ENCODE data around the gene NHSL2.

The NHSL2 gene

DNA sequence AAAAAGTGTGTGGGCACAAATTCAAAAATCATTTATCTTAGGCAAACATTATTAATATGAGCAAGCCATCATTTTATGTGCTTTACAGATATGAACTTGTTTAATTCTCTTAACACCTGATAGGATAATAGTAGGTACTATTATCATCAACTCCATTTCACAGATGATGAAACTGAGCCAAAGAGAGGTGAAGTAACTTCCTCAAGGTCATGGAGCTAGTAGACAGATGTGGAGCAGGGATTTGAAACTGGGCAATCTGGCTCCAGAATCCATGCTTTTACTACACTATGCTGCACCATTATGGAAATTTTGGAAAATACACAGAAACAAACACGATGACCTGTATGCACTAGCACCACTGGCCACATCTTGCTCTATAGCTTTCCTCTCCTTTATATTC, 269.9 kb downstream of the NHSL2 start:
- Histone ChIP-seq H3K36me3 (ENCODE audit: insufficient read depth, insufficient read length, low read length) (peaks cover 13% of the 10 kb centered on the region), H3K9ac (ENCODE audit: insufficient read length, low read depth) (peak overlapping the region; percentile 59), H3K9me3 (ENCODE audit: insufficient read depth, low read length) (no peaks in the 10 kb centered on the region; the same call in 1 of the 2 replicates), H3K4me1 (ENCODE audit: insufficient read depth, insufficient read length) (peaks cover 3% of the 10 kb centered on the region), H3K27me3 (ENCODE audit: insufficient read depth, insufficient read length) (no peaks in the 10 kb centered on the region), H3K4me3 (ENCODE audit: insufficient read length, low read depth) (peak overlapping the region; percentile 98)
- no peak for DNase-seq (ENCODE audit: low read depth, low spot score)
- no peak for TF ChIP-seq YY1 (IDR thresholded peaks at IDR 0.05; ENCODE audit: insufficient read depth, insufficient read length)
- TF ChIP-seq SUZ12 (IDR thresholded peaks at IDR 0.05; ENCODE audit: extremely low read depth, insufficient read depth, insufficient read length), result no peak
- TF ChIP-seq ZNF274 (IDR thresholded peaks at IDR 0.05; ENCODE audit: low read depth, low read length), result no peak

DNA sequence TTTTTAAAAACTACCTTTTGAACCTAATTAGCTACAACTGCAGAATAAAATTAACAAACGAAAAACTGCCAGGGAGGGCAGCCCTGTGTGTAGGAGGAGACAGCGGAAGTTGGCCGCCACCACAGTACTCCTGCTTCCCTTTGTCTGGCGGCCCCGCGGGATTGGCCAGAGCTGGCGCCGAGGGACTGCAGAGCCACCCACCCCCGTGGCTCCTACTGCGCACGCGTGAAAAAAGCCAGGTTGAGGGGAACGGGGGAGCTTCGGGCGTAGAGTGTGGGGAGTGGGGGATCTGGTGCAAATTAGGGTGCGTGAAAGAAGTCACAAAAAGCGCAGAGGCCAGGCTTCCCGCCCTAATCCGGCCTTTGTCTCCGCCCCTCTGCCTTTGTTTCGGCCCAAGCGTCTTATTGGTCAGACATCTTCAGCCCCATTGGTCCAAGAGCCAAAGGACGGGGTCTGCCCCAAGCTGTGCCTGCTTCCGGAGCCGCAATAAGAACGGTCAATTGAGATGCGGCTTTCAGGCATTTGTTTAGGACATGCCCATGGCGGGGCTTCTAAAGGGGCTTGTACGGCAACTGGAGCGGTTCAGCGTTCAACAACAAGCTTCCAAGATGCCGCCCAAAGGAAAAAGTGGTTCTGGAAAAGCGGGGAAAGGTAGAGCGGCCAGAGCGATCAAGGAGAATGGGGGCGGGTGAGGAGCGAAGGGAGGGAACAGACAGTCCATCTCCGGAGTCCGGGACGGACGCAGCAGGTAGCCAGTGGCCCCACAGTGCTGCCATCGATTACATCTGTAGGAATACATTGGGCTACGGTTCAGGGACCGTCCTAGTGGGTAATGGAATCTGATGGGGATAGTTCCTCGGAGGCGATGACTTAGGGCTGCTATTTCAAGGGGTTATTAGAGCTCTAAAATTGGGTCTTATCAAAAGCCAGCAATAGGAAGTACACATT, 270.8 kb downstream of the NHSL2 start, which contains the start of gene PIN4:
Gene PIN4 (plus strand): TSS at position 580 of the 948 bp plus-strand sequence. CDS start 29 bp downstream, at position 609.
- Histone ChIP-seq H3K4me3 (ENCODE audit: insufficient read length, low read depth) (peak within 1 kb of the TSS; percentile 98), H3K27me3 (ENCODE audit: insufficient read depth, insufficient read length) (no peaks in the 10 kb centered on the region), H3K4me1 (ENCODE audit: insufficient read depth, insufficient read length) (peaks cover 3% of the 10 kb centered on the region), H3K9me3 (ENCODE audit: insufficient read depth, low read length) (no peaks in the 10 kb centered on the region; the same call in 1 of the 2 replicates), H3K9ac (ENCODE audit: insufficient read length, low read depth) (peak within 1 kb of the TSS; percentile 95), H3K36me3 (ENCODE audit: insufficient read depth, insufficient read length, low read length) (peaks cover 21% of the 10 kb centered on the region)
- no peak for TF ChIP-seq YY1 (IDR thresholded peaks at IDR 0.05; ENCODE audit: insufficient read depth, insufficient read length)
- TF ChIP-seq SUZ12 (IDR thresholded peaks at IDR 0.05; ENCODE audit: extremely low read depth, insufficient read depth, insufficient read length), result no peak
- TF ChIP-seq ZNF274 (IDR thresholded peaks at IDR 0.05; ENCODE audit: low read depth, low read length), result no peak
- peak; percentile 96 for DNase-seq (ENCODE audit: low read depth, low spot score)

DNA sequence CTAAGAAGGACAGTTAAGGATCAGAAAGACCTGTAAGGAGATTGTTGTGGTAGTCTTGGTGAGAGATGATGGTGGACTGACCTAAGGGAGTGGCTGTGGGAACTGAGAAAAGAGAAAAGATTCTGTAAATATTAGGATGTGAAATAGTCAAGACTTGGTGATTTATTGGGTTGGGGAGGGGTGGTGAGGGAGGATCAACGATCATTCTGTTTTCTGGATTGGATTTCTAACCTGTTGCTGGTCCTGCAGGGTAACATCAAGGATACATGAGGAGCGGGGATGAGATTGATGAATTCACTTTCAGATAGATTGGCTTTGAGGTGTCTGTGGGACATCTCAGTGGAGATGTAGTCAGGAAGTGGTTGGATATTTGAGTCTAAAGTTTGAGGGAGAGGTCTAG, 272.3 kb downstream of the NHSL2 start:
- TF ChIP-seq ZNF274 (IDR thresholded peaks at IDR 0.05; ENCODE audit: low read depth, low read length), result no peak
- no peak for TF ChIP-seq SUZ12 (IDR thresholded peaks at IDR 0.05; ENCODE audit: extremely low read depth, insufficient read depth, insufficient read length)
- TF ChIP-seq YY1 (IDR thresholded peaks at IDR 0.05; ENCODE audit: insufficient read depth, insufficient read length), result no peak
- Histone ChIP-seq H3K36me3 (ENCODE audit: insufficient read depth, insufficient read length, low read length) (peaks cover 34% of the 10 kb centered on the region), H3K9ac (ENCODE audit: insufficient read length, low read depth) (peak overlapping the region; percentile 64), H3K9me3 (ENCODE audit: insufficient read depth, low read length) (no peaks in the 10 kb centered on the region), H3K4me3 (ENCODE audit: insufficient read length, low read depth) (peak overlapping the region; percentile 98), H3K27me3 (ENCODE audit: insufficient read depth, insufficient read length) (no peaks in the 10 kb centered on the region), H3K4me1 (ENCODE audit: insufficient read depth, insufficient read length) (peaks cover 3% of the 10 kb centered on the region)
- no peak for DNase-seq (ENCODE audit: low read depth, low spot score)

DNA sequence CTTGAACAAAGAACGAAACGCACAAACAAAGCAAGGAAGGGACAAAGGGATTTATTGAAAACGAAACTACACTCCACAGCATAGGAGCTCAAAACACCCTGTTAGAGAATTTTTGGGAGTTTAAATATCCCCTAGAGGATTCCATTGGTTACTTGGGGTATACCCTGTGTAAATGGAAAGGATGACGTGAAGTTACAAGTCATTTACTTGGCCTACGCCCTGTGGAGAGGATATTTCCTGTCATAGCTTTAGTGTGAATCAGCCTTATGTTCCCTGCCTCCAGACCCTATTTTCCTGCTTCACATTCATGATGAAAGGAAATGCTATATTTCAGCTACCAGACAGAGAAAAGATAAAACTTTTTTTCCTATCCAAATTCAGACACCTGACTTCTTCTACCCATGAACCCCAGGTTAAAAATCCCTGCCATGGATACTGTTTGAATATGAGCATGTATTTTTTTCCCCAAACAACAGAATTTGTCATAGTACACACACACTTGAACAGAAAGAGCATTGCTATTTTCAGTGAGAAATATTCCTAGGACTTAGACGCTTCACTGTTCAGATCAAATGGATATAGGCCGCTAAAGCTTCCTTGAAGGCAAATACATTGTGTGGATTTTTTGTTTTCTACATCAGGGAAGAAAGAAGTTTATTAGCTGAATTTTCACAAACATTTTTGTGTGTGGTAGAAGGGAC, 291.3 kb downstream of the NHSL2 start:
- H3K9me3 ChIP-seq (ENCODE audit: insufficient read depth, low read length), result no peaks in the 10 kb centered on the region
- no peaks in the 10 kb centered on the region for H3K27me3 ChIP-seq (ENCODE audit: insufficient read depth, insufficient read length)
- no peak overlapping the region for H3K4me3 ChIP-seq (ENCODE audit: insufficient read length, low read depth)
- H3K4me1 ChIP-seq (ENCODE audit: insufficient read depth, insufficient read length), result no peaks in the 10 kb centered on the region
- TF ChIP-seq ZNF274 (IDR thresholded peaks at IDR 0.05; ENCODE audit: low read depth, low read length), result no peak
- TF ChIP-seq SUZ12 (IDR thresholded peaks at IDR 0.05; ENCODE audit: extremely low read depth, insufficient read depth, insufficient read length), result no peak
- no peak for TF ChIP-seq YY1 (IDR thresholded peaks at IDR 0.05; ENCODE audit: insufficient read depth, insufficient read length)
- peak overlapping the region; percentile 27 for H3K9ac ChIP-seq (ENCODE audit: insufficient read length, low read depth)
- peaks cover 53% of the 10 kb centered on the region for H3K36me3 ChIP-seq (ENCODE audit: insufficient read depth, insufficient read length, low read length)
- DNase-seq (ENCODE audit: low read depth, low spot score), result no peak

Measured in NT2/D1 (cell line).